ENCODE data around the gene RGS9BP.
A peak's percentile ranks its signal among the peaks of the same experiment; 100 is the strongest.

The RGS9BP gene

GRCh38 chr19:32675720-32676185, at the start of gene RGS9BP:
RGS9BP (plus strand) TSS chr19:32675848; CDS start chr19:32676264, 416 bp downstream.
- TF ChIP-seq CTCF (conservative IDR thresholded peaks at IDR 0.05; ENCODE audit: low read length) (no peak), EZH2phosphoT487 (IDR thresholded peaks at IDR 0.05; ENCODE audit: borderline replicate concordance) (no peak)
- Histone ChIP-seq H3F3A (ENCODE audit: low read depth) (no peaks in the 10 kb centered on the region), H3K9me3 (ENCODE audit: insufficient read depth, low read depth, low read length) (no peaks in the 10 kb centered on the region), H3K36me3 (ENCODE audit: insufficient read depth, low read length) (no peaks in the 10 kb centered on the region), H3K27me3 (ENCODE audit: insufficient read depth, low read length, poor library complexity, severe bottlenecking) (no peaks in the 10 kb centered on the region), H3K9ac (ENCODE audit: low read depth, low read length, poor library complexity, severe bottlenecking) (peak within 1 kb of the TSS; percentile 82), H2AFZ (ENCODE audit: low read length) (peak within 1 kb of the TSS; percentile 81), H3K4me2 (ENCODE audit: low read depth, low read length, poor library complexity, severe bottlenecking) (peak within 1 kb of the TSS; percentile 91), H3K9me2 (replicated peaks; ENCODE audit: low read depth, low read length) (no peaks in the 10 kb centered on the region), H3K4me3 (ENCODE audit: low read length, poor library complexity, severe bottlenecking) (peak within 1 kb of the TSS; percentile 99), H4K20me1 (ENCODE audit: insufficient read depth, low read length, poor library complexity, severe bottlenecking) (peaks cover 31% of the 10 kb centered on the region), H3K79me2 (ENCODE audit: insufficient read depth, low read length) (peaks cover 41% of the 10 kb centered on the region), H3K4me1 (ENCODE audit: insufficient read depth, low read length, poor library complexity, severe bottlenecking) (peaks cover 23% of the 10 kb centered on the region)

- no peaks in the 10 kb centered on the region for H3F3A ChIP-seq (ENCODE audit: low read depth)
- TF ChIP-seq CTCF (conservative IDR thresholded peaks at IDR 0.05; ENCODE audit: low read length): no peak
- TF ChIP-seq EZH2phosphoT487 (IDR thresholded peaks at IDR 0.05; ENCODE audit: borderline replicate concordance): no peak
- no peak overlapping the region for H2AFZ ChIP-seq (ENCODE audit: low read length)
- no peak overlapping the region for H3K4me2 ChIP-seq (ENCODE audit: low read depth, low read length, poor library complexity, severe bottlenecking)
- H3K9me2 ChIP-seq (replicated peaks; ENCODE audit: low read depth, low read length): no peaks in the 10 kb centered on the region
- no peaks in the 10 kb centered on the region for H4K20me1 ChIP-seq (ENCODE audit: insufficient read depth, low read length, poor library complexity, severe bottlenecking)
- H3K79me2 ChIP-seq (ENCODE audit: insufficient read depth, low read length): no peaks in the 10 kb centered on the region
- H3K36me3 ChIP-seq (ENCODE audit: insufficient read depth, low read length): peaks cover 92% of the 10 kb centered on the region
- no peaks in the 10 kb centered on the region for H3K4me1 ChIP-seq (ENCODE audit: insufficient read depth, low read length, poor library complexity, severe bottlenecking)
- H3K9me3 ChIP-seq (ENCODE audit: insufficient read depth, low read depth, low read length): no peaks in the 10 kb centered on the region
- no peak overlapping the region for H3K9ac ChIP-seq (ENCODE audit: low read depth, low read length, poor library complexity, severe bottlenecking)
- no peaks in the 10 kb centered on the region for H3K27me3 ChIP-seq (ENCODE audit: insufficient read depth, low read length, poor library complexity, severe bottlenecking)
- H3K4me3 ChIP-seq (ENCODE audit: low read length, poor library complexity, severe bottlenecking): no peak overlapping the region
These were observed 48.7 kb upstream of the RGS9BP start for GRCh38 chr19:32626969-32627368.

GRCh38 chr19:32627714-32628270, 47.9 kb upstream of the RGS9BP start:
- Histone ChIP-seq H3K27me3 (ENCODE audit: insufficient read depth, low read length, poor library complexity, severe bottlenecking) (no peaks in the 10 kb centered on the region), H3K9me2 (replicated peaks; ENCODE audit: low read depth, low read length) (no peaks in the 10 kb centered on the region), H3K79me2 (ENCODE audit: insufficient read depth, low read length) (no peaks in the 10 kb centered on the region), H3K4me2 (ENCODE audit: low read depth, low read length, poor library complexity, severe bottlenecking) (no peak overlapping the region), H3K4me3 (ENCODE audit: low read length, poor library complexity, severe bottlenecking) (no peak overlapping the region), H3F3A (ENCODE audit: low read depth) (no peaks in the 10 kb centered on the region), H3K9me3 (ENCODE audit: insufficient read depth, low read depth, low read length) (no peaks in the 10 kb centered on the region), H3K4me1 (ENCODE audit: insufficient read depth, low read length, poor library complexity, severe bottlenecking) (no peaks in the 10 kb centered on the region), H3K9ac (ENCODE audit: low read depth, low read length, poor library complexity, severe bottlenecking) (no peak overlapping the region), H4K20me1 (ENCODE audit: insufficient read depth, low read length, poor library complexity, severe bottlenecking) (no peaks in the 10 kb centered on the region), H2AFZ (ENCODE audit: low read length) (no peak overlapping the region), H3K36me3 (ENCODE audit: insufficient read depth, low read length) (peaks cover 88% of the 10 kb centered on the region)
- TF ChIP-seq CTCF (conservative IDR thresholded peaks at IDR 0.05; ENCODE audit: low read length): no peak
- TF ChIP-seq EZH2phosphoT487 (IDR thresholded peaks at IDR 0.05; ENCODE audit: borderline replicate concordance): no peak
